C4-2B (cell line): ENCODE measurements around the gene PRKCD.

ENCODE experiments used
- CTCF ChIP-seq: fragments of 450-650 bp; conservative IDR thresholded peaks from 2 replicates; pipeline ENCODE4 v1.5.1; 2017; ENCODE audit warnings: mild to moderate bottlenecking
- ZFX ChIP-seq: fragments of 450-650 bp; IDR thresholded peaks from 2 replicates; pipeline ENCODE4 v1.6.1; 2017

DNA sequence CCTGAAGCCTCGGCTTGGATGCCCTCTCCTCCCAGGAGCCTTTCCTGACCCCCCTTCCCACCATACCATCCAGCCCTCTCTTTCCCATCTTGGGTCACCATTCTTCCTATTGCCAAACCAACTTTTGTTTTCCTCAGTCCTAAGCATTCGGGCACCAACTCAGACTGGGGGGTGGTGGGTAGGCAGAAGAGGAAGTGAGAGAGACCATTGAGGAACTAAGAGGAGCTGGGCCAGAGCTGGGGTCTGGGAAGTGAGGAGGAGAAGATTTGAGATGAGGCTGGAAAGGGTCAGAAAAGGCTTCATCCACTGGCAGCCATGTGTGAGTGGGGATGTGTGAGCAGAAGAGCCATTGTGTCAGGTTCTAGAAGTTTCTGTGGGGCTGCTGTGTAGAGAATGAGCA, 57.1 kb downstream of the PRKCD start:
- no peak for TF ChIP-seq CTCF
- TF ChIP-seq ZFX, result no peak
